GM12874 (cell line): ENCODE measurements around the gene SPC24.

Experiments
- CTCF ChIP-seq: IDR thresholded peaks from 2 replicates; pipeline ENCODE4 v1.5.1; 2011; ENCODE audit warnings: low read depth, mild to moderate bottlenecking, control low read depth, low read length, moderate library complexity; ENCODE audit not compliant: insufficient read depth

SPC24 gene

GRCh38 chr19:11166281-11167142 is 10.9 kb upstream of the SPC24 start:
- no peak for TF ChIP-seq CTCF

DNA sequence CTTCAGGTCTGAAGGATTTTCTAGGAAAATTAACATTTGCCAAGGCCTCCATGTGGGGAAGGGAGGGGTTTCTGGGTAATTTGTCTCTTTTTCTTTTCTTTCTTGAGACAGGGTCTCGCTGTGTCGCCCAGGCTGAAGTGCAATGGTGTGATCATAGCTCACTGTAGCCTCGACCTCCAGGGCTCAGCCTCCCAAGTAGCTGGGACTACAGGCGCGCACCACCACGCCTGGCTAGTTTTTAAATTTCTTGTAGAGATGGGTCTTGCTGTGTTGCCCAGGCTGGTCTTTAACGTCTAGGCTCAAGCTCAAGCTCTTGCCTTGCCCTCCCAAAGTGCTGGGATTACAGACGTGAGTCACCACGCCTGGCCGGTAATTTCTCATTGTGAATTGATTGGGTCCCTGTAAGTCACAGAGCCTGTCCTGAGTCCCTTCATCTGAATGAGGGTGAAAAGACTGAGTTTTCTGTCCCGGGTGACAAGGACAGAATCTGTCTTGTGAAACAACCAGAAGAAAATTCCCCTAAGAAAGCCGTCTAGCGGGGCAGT is 10.0 kb upstream of the SPC24 start:
- TF ChIP-seq CTCF, result no peak

DNA sequence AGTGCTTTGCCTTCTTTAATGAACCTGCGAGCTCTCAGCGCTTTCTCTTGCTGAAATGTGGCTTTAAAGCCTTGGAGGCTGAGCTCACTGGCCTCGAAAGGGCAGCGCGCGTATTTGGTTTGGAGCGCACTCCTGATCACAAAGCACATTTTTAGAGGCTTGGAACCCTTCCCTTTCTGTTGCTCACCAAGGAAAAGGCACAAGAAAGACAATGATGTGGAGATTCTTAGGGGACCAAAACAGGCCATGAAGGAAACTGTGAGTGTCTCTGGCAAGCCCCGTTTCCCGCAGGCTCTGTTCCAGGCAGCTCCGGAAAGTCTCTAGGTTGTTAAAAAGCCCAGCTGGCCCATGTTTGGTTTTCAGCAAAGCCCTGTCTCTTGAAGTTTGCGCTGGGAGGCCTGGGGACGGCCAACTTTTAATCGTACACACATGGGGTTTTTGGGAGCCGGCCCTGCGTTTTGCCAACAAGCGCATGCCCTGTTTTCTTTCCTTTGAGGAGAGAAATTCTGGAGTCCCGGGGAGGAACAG is 9.4 kb upstream of the SPC24 start:
- no peak for TF ChIP-seq CTCF

GRCh38 chr19:11164296-11164695 is 8.7 kb upstream of the SPC24 start:
- TF ChIP-seq CTCF, result no peak

- no peak for TF ChIP-seq CTCF
Observed at GRCh38 chr19:11159598-11160439, 4.2 kb upstream of the SPC24 start.

- TF ChIP-seq CTCF, result no peak
Observed at GRCh38 chr19:11154683-11155047, 917 bp downstream of the SPC24 start.
